Keratinocyte (primary cell): ENCODE results near the gene GANC.

Experiments used
- EZH2 ChIP-seq: IDR thresholded peaks from one replicate; pipeline ENCODE4 v1.6.1; 2012; ENCODE audit warnings: inconsistent platforms, mild to moderate bottlenecking, low read length, moderate library complexity
- TF ChIP-seq, protein P1 (sequence below), 3 experiments: IDR thresholded peaks in 1 of 3; conservative IDR thresholded peaks in 1 of 3; optimal IDR thresholded peaks in 1 of 3; 2 replicates in 2 of 3; 3 replicates in 1 of 3; pipeline versions ENCODE3 to v1.5.1; 2011; ENCODE audit warnings: low read length in 3 of 3, mild to moderate bottlenecking in 3 of 3, moderate library complexity in 2 of 3, control low read depth in 1 of 3, inconsistent platforms in 1 of 3; ENCODE audit not compliant: insufficient read depth in 2 of 3; ENCODE audit errors: extremely low read depth in 1 of 3

DNA sequence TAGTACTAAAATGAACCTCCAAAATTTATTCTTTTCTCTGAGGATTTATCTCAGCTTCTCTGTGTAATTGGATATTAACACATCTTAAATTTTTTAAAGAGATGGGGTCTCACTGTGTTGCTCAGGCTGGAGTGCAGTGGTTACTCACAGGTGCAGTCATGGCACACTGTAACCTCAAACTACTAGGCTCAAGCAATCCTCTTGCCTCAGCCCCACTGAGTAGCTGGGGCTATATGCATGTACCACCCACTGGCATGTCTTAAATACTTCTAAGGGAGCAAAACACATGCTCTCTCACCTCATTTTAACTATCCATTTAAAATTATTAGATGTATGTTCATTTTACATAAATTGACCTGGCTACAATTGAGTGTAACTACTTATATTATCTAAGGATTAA, 11.6 kb downstream of the GANC start:
- TF ChIP-seq, protein P1, sequence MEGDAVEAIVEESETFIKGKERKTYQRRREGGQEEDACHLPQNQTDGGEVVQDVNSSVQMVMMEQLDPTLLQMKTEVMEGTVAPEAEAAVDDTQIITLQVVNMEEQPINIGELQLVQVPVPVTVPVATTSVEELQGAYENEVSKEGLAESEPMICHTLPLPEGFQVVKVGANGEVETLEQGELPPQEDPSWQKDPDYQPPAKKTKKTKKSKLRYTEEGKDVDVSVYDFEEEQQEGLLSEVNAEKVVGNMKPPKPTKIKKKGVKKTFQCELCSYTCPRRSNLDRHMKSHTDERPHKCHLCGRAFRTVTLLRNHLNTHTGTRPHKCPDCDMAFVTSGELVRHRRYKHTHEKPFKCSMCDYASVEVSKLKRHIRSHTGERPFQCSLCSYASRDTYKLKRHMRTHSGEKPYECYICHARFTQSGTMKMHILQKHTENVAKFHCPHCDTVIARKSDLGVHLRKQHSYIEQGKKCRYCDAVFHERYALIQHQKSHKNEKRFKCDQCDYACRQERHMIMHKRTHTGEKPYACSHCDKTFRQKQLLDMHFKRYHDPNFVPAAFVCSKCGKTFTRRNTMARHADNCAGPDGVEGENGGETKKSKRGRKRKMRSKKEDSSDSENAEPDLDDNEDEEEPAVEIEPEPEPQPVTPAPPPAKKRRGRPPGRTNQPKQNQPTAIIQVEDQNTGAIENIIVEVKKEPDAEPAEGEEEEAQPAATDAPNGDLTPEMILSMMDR (optimal IDR thresholded peaks at IDR 0.05 in 1 of 3, IDR thresholded peaks at IDR 0.05 in 1 of 3, conservative IDR thresholded peaks at IDR 0.05 in 1 of 3; ENCODE audit: extremely low read depth in 1 of 3, insufficient read depth in 2 of 3, low read length in 3 of 3), result no peak
- no peak for TF ChIP-seq EZH2
